ENCODE data around the gene ADCY7.

The ADCY7 gene

DNA sequence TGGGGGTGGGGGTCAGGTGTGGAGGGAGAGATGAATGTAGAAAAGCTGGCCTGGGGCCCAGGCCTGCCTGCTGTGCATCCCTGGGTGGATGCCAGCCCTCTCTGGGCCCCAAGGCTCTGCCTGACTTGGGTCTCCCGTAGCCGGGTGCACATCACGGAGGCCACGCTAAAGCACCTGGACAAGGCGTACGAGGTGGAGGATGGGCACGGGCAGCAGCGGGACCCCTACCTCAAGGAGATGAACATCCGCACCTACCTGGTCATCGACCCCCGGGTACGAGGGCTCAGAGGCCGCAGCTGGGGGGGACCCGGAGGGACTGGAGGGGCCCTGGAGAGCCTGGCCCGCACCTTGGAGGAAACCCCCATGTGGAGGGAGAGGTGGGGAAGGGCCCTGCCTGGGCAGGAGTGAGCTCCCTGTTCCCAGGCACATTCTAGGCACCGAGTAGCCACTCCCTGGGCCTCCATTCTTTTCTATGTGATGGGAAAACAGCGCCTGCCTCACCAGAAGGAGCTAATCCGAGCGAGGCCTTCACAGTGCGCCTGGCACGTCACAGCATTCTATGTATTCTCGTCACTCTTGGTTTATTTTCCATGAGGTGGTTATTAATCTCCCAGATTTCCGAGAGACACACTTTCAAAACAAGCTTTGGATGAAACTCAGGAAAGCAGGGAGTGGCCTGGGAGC lies 34.7 kb downstream of the ADCY7 start:
- DNase-seq: no peak

GRCh38 chr16:50301626-50302471 lies 35.5 kb downstream of the ADCY7 start:
- no peak for DNase-seq

DNA sequence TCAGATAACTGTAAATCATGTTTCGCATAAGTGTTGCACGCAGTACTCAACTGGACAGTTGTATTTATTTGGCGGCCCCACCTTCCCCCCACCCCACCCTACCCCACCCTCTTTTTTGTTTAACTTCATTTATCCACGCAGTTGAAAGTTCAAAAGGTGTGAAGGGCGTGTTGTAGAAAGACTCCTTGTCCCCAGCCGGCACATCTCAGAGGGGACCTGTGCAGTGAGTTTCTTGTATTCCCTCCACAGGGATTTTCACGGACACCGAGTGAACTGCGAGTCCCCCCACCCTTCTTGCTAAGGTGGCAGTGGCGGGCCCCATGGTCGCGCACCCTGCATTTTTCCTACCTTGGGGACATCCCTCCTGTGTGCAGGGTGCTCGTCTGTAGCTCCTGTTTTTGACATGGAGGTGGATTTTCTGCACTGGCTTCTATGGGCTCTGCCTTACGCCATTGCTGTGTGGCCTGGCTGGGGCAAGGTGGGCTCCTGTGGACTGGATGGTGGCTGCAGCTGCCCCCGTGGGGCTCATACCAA lies 36.2 kb downstream of the ADCY7 start:
- no peak for DNase-seq

DNA sequence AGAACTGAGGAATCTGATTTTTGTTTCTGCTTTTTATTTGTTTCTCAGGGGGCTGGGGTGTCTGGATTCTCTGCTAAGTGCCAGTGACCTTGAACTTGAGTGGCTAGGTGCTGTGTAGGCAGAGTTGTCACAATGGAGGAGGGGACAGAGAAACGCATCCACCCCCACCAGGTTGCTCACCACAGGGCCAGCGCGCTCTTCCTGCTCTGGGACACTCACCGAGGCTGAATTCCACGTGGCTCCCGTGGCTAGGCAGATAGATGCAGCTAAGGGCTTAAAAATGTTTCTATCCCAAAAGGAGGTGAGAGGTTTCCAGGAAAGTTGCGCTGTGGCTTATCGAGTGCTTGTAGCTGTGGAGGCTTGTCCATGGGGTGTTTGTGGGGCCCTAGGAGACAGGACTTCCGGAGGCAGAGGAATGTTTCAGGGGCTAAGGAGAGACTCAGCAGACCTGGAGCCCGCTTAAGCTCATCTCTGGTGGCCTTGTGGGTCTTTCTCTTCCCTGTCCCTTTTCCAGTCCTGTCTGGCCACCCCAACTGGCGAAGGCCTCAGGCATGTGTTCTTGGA lies 36.8 kb downstream of the ADCY7 start:
- DNase-seq: no peak

DNA sequence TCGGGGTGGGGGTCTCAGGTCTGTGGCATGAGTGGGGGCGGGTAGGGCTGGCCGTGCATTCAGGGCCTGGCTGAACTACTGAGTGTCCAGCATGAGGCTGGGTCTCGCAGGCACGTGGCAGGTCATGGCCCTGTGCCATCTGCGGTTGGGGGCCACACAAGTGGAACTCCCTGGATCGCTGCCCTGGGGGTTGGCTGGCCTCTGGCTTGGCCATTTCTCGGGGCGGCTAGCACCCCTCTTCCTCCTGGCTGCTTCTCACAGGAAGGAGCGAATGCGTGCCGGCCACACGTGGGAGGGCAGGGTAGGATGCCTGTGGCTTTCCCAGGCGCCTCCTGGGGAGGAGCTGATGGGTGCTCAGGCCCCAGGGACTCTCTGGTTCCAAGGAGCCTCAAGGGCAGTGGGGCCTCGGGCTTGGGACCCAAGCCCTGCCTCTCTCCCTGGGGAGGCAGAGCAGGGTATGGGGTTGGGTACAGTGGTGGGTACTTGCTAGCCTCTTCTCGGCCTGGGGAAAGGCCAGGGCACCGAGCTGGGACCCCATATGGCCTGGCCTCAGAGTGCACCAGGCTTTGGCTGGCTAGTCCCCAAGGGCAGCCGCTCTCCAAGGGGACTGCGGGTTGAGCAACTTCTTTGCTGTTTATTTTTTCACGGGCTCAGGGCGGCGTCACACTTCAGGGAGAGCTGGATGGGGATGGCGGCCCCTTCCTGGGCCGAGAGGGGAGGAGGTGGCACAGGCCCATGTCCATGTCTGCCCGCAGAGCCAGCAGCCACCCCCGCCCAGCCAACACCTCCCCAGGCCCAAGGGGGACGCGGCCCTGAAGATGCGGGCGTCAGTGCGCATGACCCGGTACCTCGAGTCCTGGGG lies 37.5 kb downstream of the ADCY7 start:
- no peak for DNase-seq

GRCh38 chr16:50304467-50305440 lies 38.4 kb downstream of the ADCY7 start:
- DNase-seq: no peak

DNA sequence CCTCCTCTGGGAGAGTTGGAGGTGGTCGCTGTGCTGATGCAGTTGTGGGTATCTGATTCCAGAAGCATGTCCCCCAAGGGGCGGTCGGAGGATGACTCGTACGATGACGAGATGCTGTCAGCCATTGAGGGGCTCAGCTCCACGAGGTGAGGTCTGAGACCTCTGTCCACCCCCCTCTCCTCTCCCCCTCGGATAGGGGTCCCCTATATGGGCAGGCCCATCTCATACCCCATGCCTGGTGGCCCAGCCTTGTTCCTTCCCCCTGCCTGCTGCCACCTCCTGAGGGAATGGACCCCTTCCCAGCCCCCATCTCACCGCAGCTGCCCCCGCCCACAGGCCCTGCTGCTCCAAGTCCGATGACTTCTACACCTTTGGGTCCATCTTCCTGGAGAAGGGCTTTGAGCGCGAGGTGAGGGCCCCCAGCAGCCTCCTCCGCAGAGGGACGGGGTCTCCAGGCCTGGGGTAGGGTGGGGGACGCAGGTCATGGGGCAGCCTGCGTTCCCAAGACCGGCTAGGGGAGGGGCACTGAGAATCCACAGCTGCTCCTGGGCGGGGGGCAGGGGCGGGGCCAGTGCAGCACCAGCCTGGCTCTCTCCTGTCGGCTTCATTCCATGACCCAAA lies 39.2 kb downstream of the ADCY7 start:
- DNase-seq: no peak

DNA sequence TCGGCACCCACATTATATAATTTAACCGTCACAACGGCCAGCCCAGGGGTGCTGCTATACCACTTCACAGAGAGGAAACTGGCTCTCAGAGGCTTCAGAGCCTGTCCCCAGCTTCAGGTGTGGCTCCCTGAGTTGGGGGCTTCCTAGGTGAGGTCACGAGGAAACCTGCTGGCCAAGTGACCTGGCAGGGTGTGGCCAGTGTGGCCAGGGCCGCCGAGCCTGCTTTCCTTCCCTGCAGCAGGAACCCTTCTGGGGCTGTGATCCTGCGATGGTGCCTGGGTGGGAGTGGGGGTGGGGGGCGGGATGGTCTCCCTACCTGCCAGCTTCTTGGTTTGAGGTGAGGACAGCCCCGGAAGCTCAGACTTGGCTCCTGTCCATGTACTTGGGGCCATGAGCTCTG lies 39.9 kb downstream of the ADCY7 start:
- no peak for DNase-seq

- DNase-seq: no peak
Measured at GRCh38 chr16:50308237-50308965, 42.0 kb downstream of the ADCY7 start.

GRCh38 chr16:50309156-50309526 lies 42.8 kb downstream of the ADCY7 start:
- no peak for DNase-seq

DNA sequence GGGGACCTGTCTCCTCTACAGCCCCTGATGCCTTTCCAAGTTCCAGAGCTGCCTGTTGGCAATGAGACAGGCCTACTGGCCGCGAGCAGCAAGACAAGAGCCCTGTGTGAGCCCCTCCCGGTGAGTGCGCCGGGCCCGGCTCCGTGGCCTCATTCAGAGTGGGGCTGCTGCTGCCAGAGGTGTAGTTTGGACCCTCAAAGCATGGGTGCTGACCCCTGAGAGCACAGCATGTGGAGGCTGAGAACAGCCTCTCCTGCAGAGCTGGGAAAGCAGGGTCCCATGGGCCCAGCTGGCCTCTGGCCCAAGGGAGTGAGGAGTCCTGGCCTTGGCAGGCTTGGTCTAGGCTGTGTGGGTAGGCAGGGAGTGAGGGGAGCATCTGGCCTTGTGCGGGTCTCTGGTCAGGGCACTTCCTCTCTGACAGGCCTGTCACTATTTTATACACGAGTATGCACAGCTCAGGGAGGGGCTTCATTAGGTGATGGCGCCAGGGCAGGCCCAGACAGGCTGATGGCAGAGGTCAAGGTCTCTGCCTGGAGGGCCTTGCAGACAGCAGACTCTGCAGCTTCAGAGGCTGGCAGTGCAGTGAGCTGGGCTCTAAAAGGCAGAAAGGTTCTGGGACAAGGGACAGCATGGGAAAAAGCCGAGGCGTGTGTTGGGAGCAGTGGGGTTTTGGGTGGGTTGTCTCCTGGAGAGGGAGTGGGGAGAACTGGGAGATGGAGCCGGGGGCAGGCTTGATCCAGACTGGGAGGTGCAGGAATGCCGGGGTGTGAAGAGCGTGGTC lies 43.4 kb downstream of the ADCY7 start:
- no peak for DNase-seq

GRCh38 chr16:50310308-50311133 lies 44.2 kb downstream of the ADCY7 start:
- DNase-seq: no peak

- no peak for DNase-seq
Measured at GRCh38 chr16:50311134-50311528, 44.8 kb downstream of the ADCY7 start.

DNA sequence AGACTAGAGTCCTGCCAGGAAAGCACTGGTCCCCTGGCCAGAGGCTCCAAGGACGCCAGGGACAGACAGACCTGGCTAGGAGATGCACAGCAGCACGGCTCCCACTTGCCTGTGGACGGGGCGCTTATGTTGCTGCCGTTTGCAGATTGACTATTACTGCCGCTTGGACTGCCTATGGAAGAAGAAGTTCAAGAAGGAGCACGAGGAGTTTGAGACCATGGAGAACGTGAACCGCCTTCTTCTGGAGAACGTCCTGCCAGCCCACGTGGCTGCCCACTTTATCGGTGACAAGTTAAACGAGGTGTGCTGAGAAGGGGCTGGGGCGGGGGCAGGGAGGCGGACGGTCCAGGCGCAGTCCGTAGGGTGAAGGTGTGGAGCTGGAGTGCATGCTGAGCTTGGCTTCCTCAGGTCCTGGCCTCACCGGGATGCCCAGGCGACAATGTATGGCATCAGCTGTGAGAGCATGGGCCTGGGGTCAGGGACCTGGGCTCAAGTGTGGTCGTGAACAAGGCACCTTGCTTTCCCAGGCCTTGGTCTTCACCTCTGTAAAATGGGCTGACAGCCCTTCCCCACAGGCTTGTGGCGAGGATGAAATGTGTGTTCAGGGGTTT lies 45.6 kb downstream of the ADCY7 start:
- no peak for DNase-seq

DNA sequence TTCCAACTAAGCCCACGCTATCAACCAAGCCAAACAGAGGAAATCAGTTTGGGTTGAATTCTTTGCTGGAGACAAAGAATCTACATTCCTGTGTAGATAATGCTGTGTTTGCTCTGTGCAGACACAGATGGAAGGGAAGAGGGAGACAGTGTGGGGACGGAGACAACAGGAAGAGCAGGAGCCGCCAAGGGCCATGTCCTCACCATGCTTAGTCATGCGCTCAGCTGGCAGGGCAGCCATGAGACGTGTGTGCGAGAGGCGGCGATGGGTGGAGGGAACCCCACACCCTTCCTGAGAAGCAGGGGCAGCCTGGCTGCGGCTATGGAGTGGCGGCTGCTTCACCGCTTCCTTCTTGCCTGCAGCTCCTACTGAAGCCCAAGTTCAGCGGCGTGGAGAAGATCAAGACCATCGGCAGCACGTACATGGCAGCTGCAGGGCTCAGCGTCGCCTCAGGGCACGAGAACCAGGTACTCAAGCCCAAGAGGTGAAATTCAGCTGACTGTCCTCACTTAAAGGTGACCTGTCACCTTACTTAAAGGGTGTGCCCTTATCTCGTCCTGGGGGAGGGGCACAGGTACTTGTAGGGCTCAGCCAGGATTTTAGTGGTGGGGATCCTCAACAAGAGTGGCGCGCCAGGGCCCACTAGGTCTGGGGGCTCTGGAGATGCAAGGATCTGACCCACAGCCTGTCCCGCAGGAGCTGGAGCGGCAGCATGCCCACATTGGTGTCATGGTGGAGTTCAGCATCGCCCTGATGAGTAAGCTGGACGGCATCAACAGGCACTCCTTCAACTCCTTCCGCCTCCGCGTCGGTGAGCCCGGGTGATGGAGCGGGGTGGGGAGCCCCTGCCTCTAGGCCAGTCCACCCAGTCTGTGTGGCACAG lies 47.5 kb downstream of the ADCY7 start:
- no peak for DNase-seq

DNA sequence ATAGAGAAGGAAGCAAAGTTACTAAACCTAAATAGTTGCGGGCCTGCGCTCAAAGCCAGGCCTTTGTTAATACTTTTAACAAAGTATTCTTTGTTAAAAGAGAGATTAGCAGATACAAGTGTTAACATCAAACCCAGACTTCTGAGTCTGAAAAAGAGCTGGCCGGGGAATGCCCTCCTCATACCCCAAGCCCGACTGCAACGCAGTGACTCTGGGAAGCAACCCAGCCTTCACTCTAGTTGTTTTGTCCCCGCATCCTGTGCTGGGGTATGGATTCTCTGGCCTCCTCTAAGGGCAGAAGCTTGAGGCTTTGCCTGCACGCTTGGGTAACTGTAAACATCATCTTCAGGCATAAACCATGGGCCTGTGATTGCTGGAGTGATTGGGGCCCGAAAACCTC lies 48.3 kb downstream of the ADCY7 start:
- no peak for DNase-seq

DNA sequence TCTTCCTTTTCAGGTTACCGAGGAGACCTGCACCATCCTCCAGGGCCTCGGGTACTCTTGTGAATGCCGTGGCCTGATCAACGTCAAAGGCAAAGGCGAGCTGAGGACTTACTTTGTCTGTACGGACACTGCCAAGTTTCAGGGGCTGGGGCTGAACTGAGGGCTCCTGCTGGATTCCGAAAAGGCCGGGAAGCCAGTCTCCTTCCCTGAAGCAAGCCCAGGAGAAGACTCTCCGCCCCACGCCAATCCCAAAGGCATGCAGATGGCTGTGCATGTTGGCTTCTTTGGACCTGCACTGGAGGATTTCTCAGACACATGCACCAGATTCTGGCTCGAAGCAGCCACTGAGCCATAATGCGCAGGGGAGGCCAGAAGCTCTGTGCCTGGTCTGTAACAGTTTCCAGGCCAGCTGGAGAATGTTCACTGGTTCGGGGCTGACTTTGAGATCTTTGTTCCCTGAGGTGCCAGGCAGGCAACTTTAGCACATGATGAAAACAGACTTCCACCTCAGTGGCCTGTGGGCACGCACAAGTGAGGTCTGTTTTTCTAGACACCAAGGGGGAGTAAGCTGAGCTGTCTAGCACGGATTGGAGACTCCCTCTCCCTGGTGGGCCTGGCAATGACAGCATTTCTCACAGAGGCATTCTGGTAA lies 49.1 kb downstream of the ADCY7 start:
- no peak for DNase-seq
